ENCODE measurements around the gene SIRT7.

DNA sequence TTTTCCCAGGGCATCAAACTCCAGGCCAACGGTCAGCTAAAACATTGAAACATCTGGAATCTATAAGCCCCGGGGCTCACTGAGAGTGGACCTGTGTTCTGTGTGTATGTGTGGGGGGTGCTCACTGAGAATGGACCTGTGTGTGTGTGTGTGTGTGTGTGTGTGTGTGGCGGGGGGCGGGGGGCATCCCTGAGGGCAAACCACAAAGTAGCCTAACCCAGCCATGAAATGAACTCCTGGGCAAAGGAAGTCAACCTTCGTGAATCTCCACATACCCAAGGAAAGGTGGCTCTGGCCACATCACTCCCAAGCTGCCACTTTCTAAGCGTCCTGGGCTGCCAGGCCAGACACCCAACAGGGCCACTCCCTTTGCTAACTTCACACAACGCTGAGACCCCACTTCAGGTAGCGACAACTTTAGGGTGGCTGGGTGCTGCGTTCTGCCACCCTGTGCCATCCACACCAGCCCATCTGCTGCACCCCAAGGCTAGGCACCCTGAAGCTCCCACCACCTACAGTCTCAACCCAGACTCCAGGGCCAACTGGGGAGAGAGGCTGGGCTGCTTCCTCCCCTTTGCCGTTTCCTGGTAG is 8.0 kb upstream of the SIRT7 start:
- TF ChIP-seq, protein P1, sequence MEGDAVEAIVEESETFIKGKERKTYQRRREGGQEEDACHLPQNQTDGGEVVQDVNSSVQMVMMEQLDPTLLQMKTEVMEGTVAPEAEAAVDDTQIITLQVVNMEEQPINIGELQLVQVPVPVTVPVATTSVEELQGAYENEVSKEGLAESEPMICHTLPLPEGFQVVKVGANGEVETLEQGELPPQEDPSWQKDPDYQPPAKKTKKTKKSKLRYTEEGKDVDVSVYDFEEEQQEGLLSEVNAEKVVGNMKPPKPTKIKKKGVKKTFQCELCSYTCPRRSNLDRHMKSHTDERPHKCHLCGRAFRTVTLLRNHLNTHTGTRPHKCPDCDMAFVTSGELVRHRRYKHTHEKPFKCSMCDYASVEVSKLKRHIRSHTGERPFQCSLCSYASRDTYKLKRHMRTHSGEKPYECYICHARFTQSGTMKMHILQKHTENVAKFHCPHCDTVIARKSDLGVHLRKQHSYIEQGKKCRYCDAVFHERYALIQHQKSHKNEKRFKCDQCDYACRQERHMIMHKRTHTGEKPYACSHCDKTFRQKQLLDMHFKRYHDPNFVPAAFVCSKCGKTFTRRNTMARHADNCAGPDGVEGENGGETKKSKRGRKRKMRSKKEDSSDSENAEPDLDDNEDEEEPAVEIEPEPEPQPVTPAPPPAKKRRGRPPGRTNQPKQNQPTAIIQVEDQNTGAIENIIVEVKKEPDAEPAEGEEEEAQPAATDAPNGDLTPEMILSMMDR (IDR thresholded peaks at IDR 0.05) = no peak
- no peak for TF ChIP-seq EP300 (IDR thresholded peaks at IDR 0.05; ENCODE audit: low read depth)

All from transverse colon (tissue), 3 donors.